Esophagus muscularis mucosa (tissue), 4 donors: ENCODE measurements around the gene SLC38A8. TPM values are rescaled to one million over a fixed set of nuclear protein-coding genes. Genes with fewer than 3 reads are reported as not detected.

Experiments used
- DNase-seq: peaks from one replicate; pipeline ENCODE4 v3.0.0-alpha.2; 2017; ENCODE audit errors: extremely low spot score
- H3K27ac ChIP-seq, 4 donors: fragments of 200-600 bp; sonication (generic); replicated peaks in 1 of 4; 1 replicate in 3 of 4; 2 replicates in 1 of 4; pipeline ENCODE4 v1.5.1; 2016 to 2019; ENCODE audit warnings: mild to moderate bottlenecking in 1 of 4
- H3K27me3 ChIP-seq, 4 donors: fragments of 200-600 bp; sonication (generic); one replicate each; pipeline versions ENCODE4 v1.5.1 to v1.6.0; 2016 to 2019
- H3K36me3 ChIP-seq, 4 donors: fragments of 200-600 bp; sonication (generic); one replicate each; pipeline ENCODE4 v1.5.1; 2016 to 2019
- H3K4me1 ChIP-seq, 4 donors: fragments of 200-600 bp; sonication (generic); one replicate each; pipeline ENCODE4 v1.5.1; 2016 to 2019
- H3K4me3 ChIP-seq, 4 donors: fragments of 200-600 bp; sonication (generic); 1 replicate in 2 of 4; 2 replicates in 2 of 4; pipeline ENCODE4 v1.5.1; 2016 to 2019; ENCODE audit warnings: mild to moderate bottlenecking in 4 of 4, moderate library complexity in 1 of 4
- H3K9me3 ChIP-seq, 4 donors: fragments of 200-600 bp; sonication (generic); 1 replicate in 3 of 4; 2 replicates in 1 of 4; pipeline ENCODE4 v1.5.1; 2016 to 2019
- CTCF ChIP-seq, 3 experiments: fragments of 200-600 bp in 2 of 3; fragments of 450-650 bp in 1 of 3; sonication (generic) in 2 of 3; IDR thresholded peaks; one replicate each; pipeline ENCODE4 v1.5.1; 2017 to 2019; ENCODE audit warnings: antibody characterized with exemption in 3 of 3, mild to moderate bottlenecking in 2 of 3, moderate library complexity in 1 of 3
- EP300 ChIP-seq: sonication (generic); formaldehyde crosslinking; IDR thresholded peaks from one replicate; pipeline ENCODE4 v1.6.1; 2017; ENCODE audit warnings: antibody characterized with exemption
- POLR2A ChIP-seq: fragments of 450-650 bp; IDR thresholded peaks from one replicate; pipeline ENCODE4 v1.6.1; 2017; ENCODE audit warnings: antibody characterized with exemption, moderate library complexity, mild to moderate bottlenecking, low read depth
- POLR2AphosphoS5 ChIP-seq, 2 donors: sonication (generic); formaldehyde crosslinking; IDR thresholded peaks; one replicate each; pipeline ENCODE4 v1.6.1; 2017; ENCODE audit warnings: antibody characterized with exemption in 2 of 2
- WGBS: methylation state at CpG from one replicate; pipeline ENCODE4 v1.1.5; 2018; 5-methylcytosine and 5-hydroxymethylcytosine counted together
- intact Hi-C: fragments of 100-400 bp; cut with DNase I; formaldehyde crosslinking; loops from one replicate; pipeline ENCODE4 v1.15.1; 2023
- total RNA-seq, 4 donors: library from RNA; depleted of rRNA; stranded (reverse); fragments of >200 nt; gene quantifications; one replicate each; pipeline versions ENCODE4 v1.1.0 to v1.2.1, GENCODE V29; 2016

SLC38A8 gene
- total RNA-seq, 4 donors from 2014 or later: not detected

- DNase-seq: no peak
- 81% methylated on average over 10 of the region's 10 CpGs for WGBS
- Histone ChIP-seq H3K4me1 (no peaks in the 10 kb centered on the region), H3K36me3 (peaks cover 60 to 100% (median 93%) of the 10 kb centered on the region in 4 donors), H3K27ac (no peak overlapping the region), H3K27me3 (no peaks in the 10 kb centered on the region), H3K9me3 (no peaks in the 10 kb centered on the region), H3K4me3 (no peak overlapping the region)
- TF ChIP-seq POLR2A (no peak), CTCF (IDR thresholded peaks at IDR 0.05) (no peak), EP300 (no peak), POLR2AphosphoS5 (IDR thresholded peaks at IDR 0.05) (no peak)
- intact Hi-C loops: no loop called here
Observed at GRCh38 chr16:84072014-84072413, 29.4 kb upstream of the SLC38A8 start.

- H3K9me3 ChIP-seq: no peaks in the 10 kb centered on the region
- TF ChIP-seq POLR2AphosphoS5 (IDR thresholded peaks at IDR 0.05): no peak
- TF ChIP-seq EP300: no peak
- no peak for TF ChIP-seq CTCF (IDR thresholded peaks at IDR 0.05)
- no peak for TF ChIP-seq POLR2A
- WGBS: 78% methylated on average over 8 of the region's 8 CpGs
- H3K4me3 ChIP-seq: no peak overlapping the region
- intact Hi-C loops: no loop called here
- no peaks in the 10 kb centered on the region for H3K27me3 ChIP-seq
- no peak overlapping the region for H3K27ac ChIP-seq
- H3K4me1 ChIP-seq: no peaks in the 10 kb centered on the region
- H3K36me3 ChIP-seq: peaks cover 67 to 100% (median 97%) of the 10 kb centered on the region in 4 donors
- DNase-seq: no peak
Observed at GRCh38 chr16:84071121-84071520, 28.5 kb upstream of the SLC38A8 start.

- Histone ChIP-seq H3K4me1 (no peaks in the 10 kb centered on the region), H3K27ac (no peak overlapping the region), H3K9me3 (no peaks in the 10 kb centered on the region), H3K27me3 (no peaks in the 10 kb centered on the region), H3K36me3 (peaks cover 60 to 100% (median 96%) of the 10 kb centered on the region in 4 donors), H3K4me3 (no peak overlapping the region)
- 83% methylated on average over 6 of the region's 6 CpGs for WGBS
- intact Hi-C loops: loop anchor here (10.0 kb wide), 1 partner anchor 145 kb away; no protein-coding TSS in a partner anchor
- TF ChIP-seq POLR2AphosphoS5 (IDR thresholded peaks at IDR 0.05) (no peak), EP300 (no peak), CTCF (IDR thresholded peaks at IDR 0.05) (no peak), POLR2A (no peak)
- no peak for DNase-seq
Observed at GRCh38 chr16:84069540-84069939, 26.9 kb upstream of the SLC38A8 start.

- intact Hi-C loops: loop anchor here (10.0 kb wide), 1 partner anchor 144 kb away; no protein-coding TSS in a partner anchor
- 84% methylated on average over 13 of the region's 13 CpGs for WGBS
Observed at GRCh38 chr16:84068783-84069462, 26.3 kb upstream of the SLC38A8 start.

More at GRCh38 chr16:84068783-84069462, 26.3 kb upstream of the SLC38A8 start:
- no peaks in the 10 kb centered on the region for H3K4me1 ChIP-seq
- H3K27me3 ChIP-seq: no peaks in the 10 kb centered on the region
- TF ChIP-seq EP300: no peak
- TF ChIP-seq CTCF (IDR thresholded peaks at IDR 0.05): no peak
- no peak for TF ChIP-seq POLR2AphosphoS5 (IDR thresholded peaks at IDR 0.05)
- no peak for TF ChIP-seq POLR2A
- no peak overlapping the region for H3K4me3 ChIP-seq
- peaks cover 54 to 100% (median 96%) of the 10 kb centered on the region in 4 donors for H3K36me3 ChIP-seq
- DNase-seq: no peak
- no peaks in the 10 kb centered on the region for H3K9me3 ChIP-seq
- no peak overlapping the region for H3K27ac ChIP-seq
